Measurements from ENCODE around the gene MCAM. TPM values are rescaled to one million over a fixed set of nuclear protein-coding genes. Genes with fewer than 3 reads are reported as not detected.

The MCAM gene
- total RNA-seq, 1 experiment from 2014 or later = 124 TPM

DNA sequence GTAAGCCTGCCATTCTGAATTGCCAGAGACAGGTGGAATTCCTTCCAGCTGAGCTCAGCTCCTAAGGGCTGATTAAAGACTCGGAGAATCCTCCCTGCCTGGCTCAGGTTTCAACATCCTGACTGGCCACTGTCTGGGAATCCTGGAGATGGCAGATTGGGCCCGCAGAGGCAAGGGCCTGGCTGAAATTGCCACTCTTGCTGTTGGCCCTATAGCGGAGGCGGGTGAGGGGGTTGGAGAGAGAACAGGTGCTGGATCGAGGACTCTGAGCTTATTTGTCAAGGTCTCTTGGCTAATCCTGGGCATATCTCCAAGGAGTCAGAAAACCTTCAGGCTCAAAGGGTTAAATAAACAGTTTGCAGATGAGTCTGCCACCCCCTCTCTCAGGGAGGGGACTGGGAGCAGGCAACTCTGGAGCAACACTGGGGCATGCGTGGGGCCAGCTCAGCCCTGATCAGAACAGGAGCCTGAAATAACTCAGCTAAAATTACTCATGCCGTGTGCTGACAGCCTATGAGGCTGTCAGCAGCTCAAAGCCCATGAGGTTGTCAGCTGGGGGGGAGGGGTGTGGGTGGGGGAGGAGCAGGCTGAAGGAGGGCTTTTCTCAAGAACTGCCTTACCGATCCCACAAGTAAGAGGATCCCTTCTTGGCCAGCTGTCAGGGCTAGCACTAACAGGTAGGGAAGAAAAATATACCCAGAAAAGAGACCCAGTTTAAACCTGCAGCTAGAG, 44.3 kb upstream of the MCAM start:
- peak overlapping the region; percentile 35; the same call in 1 of the 2 replicates for H3K4me3 ChIP-seq (ENCODE audit: low read length)
- peaks cover 5% of the 10 kb centered on the region for H3F3A ChIP-seq (ENCODE audit: low read length, unreplicated experiment)
- H4K20me1 ChIP-seq (ENCODE audit: low read length) = no peaks in the 10 kb centered on the region
- peak overlapping the region; percentile 54 for H3K4me2 ChIP-seq (ENCODE audit: low read length)
- ChIA-PET CTCF (interaction anchor here (0.6 to 2.5 kb wide), 8 partner anchors 13 to 368 kb away, joined by 3 to 15 read pairs (median 8); partner anchors contain the start of gene NECTIN1), POLR2A (ENCODE audit: unreplicated experiment) (interaction anchor here (0.5 to 0.9 kb wide), 5 partner anchors 44 to 930 kb away, joined by 3 to 17 read pairs (median 4); no protein-coding TSS in a partner anchor)
- no peaks in the 10 kb centered on the region for H3K79me2 ChIP-seq (ENCODE audit: low read length)
- no peaks in the 10 kb centered on the region for H3K36me3 ChIP-seq (ENCODE audit: low read depth, low read length)
- H3K9me3 ChIP-seq (ENCODE audit: low read length) = no peaks in the 10 kb centered on the region
- peak overlapping the region; percentile 74 for H3K27ac ChIP-seq (ENCODE audit: low read length)
- ATAC-seq = peak; percentile 89
- intact Hi-C loops (cut with micrococcal nuclease) = loop anchor here (1.0 to 2.0 kb wide), 2 partner anchors 20 to 113 kb away; partner anchors contain the start of gene USP2
- no peak overlapping the region for H3K9ac ChIP-seq (ENCODE audit: low read length)
- TF ChIP-seq, protein P1, sequence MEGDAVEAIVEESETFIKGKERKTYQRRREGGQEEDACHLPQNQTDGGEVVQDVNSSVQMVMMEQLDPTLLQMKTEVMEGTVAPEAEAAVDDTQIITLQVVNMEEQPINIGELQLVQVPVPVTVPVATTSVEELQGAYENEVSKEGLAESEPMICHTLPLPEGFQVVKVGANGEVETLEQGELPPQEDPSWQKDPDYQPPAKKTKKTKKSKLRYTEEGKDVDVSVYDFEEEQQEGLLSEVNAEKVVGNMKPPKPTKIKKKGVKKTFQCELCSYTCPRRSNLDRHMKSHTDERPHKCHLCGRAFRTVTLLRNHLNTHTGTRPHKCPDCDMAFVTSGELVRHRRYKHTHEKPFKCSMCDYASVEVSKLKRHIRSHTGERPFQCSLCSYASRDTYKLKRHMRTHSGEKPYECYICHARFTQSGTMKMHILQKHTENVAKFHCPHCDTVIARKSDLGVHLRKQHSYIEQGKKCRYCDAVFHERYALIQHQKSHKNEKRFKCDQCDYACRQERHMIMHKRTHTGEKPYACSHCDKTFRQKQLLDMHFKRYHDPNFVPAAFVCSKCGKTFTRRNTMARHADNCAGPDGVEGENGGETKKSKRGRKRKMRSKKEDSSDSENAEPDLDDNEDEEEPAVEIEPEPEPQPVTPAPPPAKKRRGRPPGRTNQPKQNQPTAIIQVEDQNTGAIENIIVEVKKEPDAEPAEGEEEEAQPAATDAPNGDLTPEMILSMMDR (conservative IDR thresholded peaks at IDR 0.05; ENCODE audit: low read depth, low read length) = no peak
- no peak for TF ChIP-seq EZH2phosphoT487 (IDR thresholded peaks at IDR 0.05; ENCODE audit: borderline replicate concordance, low read length)
- no peak for TF ChIP-seq EZH2 (IDR thresholded peaks at IDR 0.05; ENCODE audit: low read length, unreplicated experiment)
- no peaks in the 10 kb centered on the region for H3K9me2 ChIP-seq (replicated peaks; ENCODE audit: low read length)
- H3K27me3 ChIP-seq (ENCODE audit: low read length) = no peaks in the 10 kb centered on the region
- peak overlapping the region; percentile 16; the same call in 1 of the 2 replicates for H2AFZ ChIP-seq (ENCODE audit: low read length)
- BruUV-seq (replicated peaks) = no TSS peak
- peak; percentile 97 for DNase-seq
- peaks cover 36% of the 10 kb centered on the region for H3K4me1 ChIP-seq (ENCODE audit: insufficient read depth, low read length)

DNA sequence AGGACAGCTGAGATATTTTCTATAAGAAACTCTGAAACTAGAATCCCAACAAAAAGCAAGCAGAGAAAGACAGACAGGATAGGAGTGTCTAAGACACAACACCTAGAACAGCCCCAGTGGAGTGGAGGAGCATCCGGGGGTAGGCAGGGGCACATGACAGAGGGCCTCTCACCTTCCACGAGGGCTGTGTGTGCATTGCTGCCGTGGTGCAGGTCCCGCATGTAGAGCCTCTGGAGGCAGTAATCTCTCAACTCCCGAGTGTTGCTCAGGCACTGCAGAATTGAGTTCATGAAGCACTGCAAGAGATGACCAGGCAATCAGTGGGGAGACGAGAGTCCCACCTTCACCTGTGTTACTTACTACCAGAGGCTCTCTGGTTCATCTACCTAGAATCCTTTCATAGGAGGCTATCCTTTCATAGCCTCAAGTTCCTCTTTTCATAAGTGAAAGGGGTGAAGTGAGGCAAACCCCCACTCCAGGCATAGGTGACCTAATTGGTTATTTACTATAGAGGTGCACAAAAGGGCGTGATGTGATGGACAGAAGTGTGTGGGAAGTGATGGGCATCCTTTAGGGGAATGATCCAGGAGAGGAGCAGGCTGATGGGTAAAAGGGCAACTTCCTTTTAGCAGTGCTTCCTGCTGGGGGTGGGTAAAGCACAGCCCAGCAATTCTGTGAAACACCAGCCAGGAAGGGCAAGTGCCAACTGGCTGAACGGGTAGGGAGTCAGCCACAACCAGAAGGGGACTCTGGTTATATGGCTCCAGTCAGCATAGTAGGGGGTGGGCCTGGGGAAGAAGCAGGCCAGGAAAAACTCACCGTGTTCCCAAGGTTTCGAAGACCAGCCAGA, 42.7 kb upstream of the MCAM start:
- H3K4me3 ChIP-seq (ENCODE audit: low read length) = no peak overlapping the region
- ATAC-seq = no peak
- no peaks in the 10 kb centered on the region for H3K36me3 ChIP-seq (ENCODE audit: low read depth, low read length)
- no peaks in the 10 kb centered on the region for H3K79me2 ChIP-seq (ENCODE audit: low read length)
- ChIA-PET CTCF (interaction anchor here (1.8 to 2.5 kb wide), 2 partner anchors 15 to 22 kb away, joined by 10 to 13 read pairs; no protein-coding TSS in a partner anchor), POLR2A (ENCODE audit: unreplicated experiment) (no interaction called here)
- intact Hi-C loops (cut with micrococcal nuclease) = loop anchor here (2.0 kb wide), 1 partner anchor 21 kb away; the partner anchor contains the start of gene USP2
- peak overlapping the region; percentile 10; the same call in 1 of the 2 replicates for H3K4me2 ChIP-seq (ENCODE audit: low read length)
- no peaks in the 10 kb centered on the region for H3K27me3 ChIP-seq (ENCODE audit: low read length)
- peak; percentile 49 for DNase-seq
- no peak overlapping the region for H3K27ac ChIP-seq (ENCODE audit: low read length)
- no peaks in the 10 kb centered on the region for H4K20me1 ChIP-seq (ENCODE audit: low read length)
- H3K9me2 ChIP-seq (replicated peaks; ENCODE audit: low read length) = no peaks in the 10 kb centered on the region
- H3K9me3 ChIP-seq (ENCODE audit: low read length) = no peaks in the 10 kb centered on the region
- H3K4me1 ChIP-seq (ENCODE audit: insufficient read depth, low read length) = peaks cover 36% of the 10 kb centered on the region
- BruUV-seq (replicated peaks) = no TSS peak
- no peak for TF ChIP-seq EZH2phosphoT487 (IDR thresholded peaks at IDR 0.05; ENCODE audit: borderline replicate concordance, low read length)
- TF ChIP-seq, protein P1 (conservative IDR thresholded peaks at IDR 0.05; ENCODE audit: low read depth, low read length) = no peak
- no peak for TF ChIP-seq EZH2 (IDR thresholded peaks at IDR 0.05; ENCODE audit: low read length, unreplicated experiment)
- H3K9ac ChIP-seq (ENCODE audit: low read length) = no peak overlapping the region
- no peak overlapping the region for H2AFZ ChIP-seq (ENCODE audit: low read length)
- H3F3A ChIP-seq (ENCODE audit: low read length, unreplicated experiment) = peaks cover 5% of the 10 kb centered on the region
